ENCODE results near the gene ADRA2C. TPM values are rescaled to one million over a fixed set of nuclear protein-coding genes. Genes with fewer than 3 reads are reported as not detected.

Gene ADRA2C
- total RNA-seq, 1 experiment from 2014 or later = 23.5 TPM

- Histone ChIP-seq H3K36me3 (ENCODE audit: control insufficient read depth, insufficient read depth, low read length) (no peaks in the 10 kb centered on the region), H3K27ac (ENCODE audit: low read length) (no peak overlapping the region), H3K9me3 (ENCODE audit: control insufficient read depth, insufficient read depth, low read depth, low read length) (no peaks in the 10 kb centered on the region), H3K4me1 (ENCODE audit: control insufficient read depth, insufficient read depth, low read length) (no peaks in the 10 kb centered on the region), H3K4me3 (ENCODE audit: low read depth in 2 of 2, low read length in 2 of 2) (no peak overlapping the region), H3K27me3 (ENCODE audit: control insufficient read depth, insufficient read depth, low read length) (no peaks in the 10 kb centered on the region)
- no TSS peak for BruUV-seq (replicated peaks)
- TF ChIP-seq CTCF (IDR thresholded peaks at IDR 0.05) = no peak
- TF ChIP-seq REST (IDR thresholded peaks at IDR 0.05; ENCODE audit: insufficient read depth in 1 of 2, low read depth in 2 of 2, low read length in 1 of 2) = no peak
- no peak for TF ChIP-seq TCF7L2 (IDR thresholded peaks at IDR 0.05; ENCODE audit: low read depth, low read length)
- no peak for TF ChIP-seq POLR2AphosphoS5 (IDR thresholded peaks at IDR 0.05; ENCODE audit: low read depth, low read length)
- no peak for TF ChIP-seq SIN3A (IDR thresholded peaks at IDR 0.05; ENCODE audit: borderline replicate concordance, insufficient read depth, low read depth, low read length)
- ATAC-seq (no peak), DNase-seq (ENCODE audit: low read depth, low spot score) (no peak)
- in situ Hi-C loops (cut with HindIII; ENCODE audit: low pct_unique_long_range_greater_than_20kb, low sequenced_read_pairs) (no loop called here), intact Hi-C loops (cut with micrococcal nuclease; ENCODE audit: unreplicated experiment) (no loop called here)
- CTCF ChIA-PET = no interaction called here
- POLR2A ChIA-PET = no interaction called here
These were observed 25.1 kb downstream of the ADRA2C start for GRCh38 chr4:3791256-3791655.

GRCh38 chr4:3791910-3792542, 25.8 kb downstream of the ADRA2C start:
- DNase-seq (ENCODE audit: low read depth, low spot score) (no peak), ATAC-seq (no peak)
- Histone ChIP-seq H3K9me3 (ENCODE audit: control insufficient read depth, insufficient read depth, low read depth, low read length) (no peaks in the 10 kb centered on the region), H3K27ac (ENCODE audit: low read length) (no peak overlapping the region), H3K27me3 (ENCODE audit: control insufficient read depth, insufficient read depth, low read length) (no peaks in the 10 kb centered on the region), H3K36me3 (ENCODE audit: control insufficient read depth, insufficient read depth, low read length) (no peaks in the 10 kb centered on the region), H3K4me1 (ENCODE audit: control insufficient read depth, insufficient read depth, low read length) (no peaks in the 10 kb centered on the region), H3K4me3 (ENCODE audit: low read depth in 2 of 2, low read length in 2 of 2) (no peak overlapping the region)
- ChIA-PET POLR2A (no interaction called here), CTCF (no interaction called here)
- BruUV-seq (replicated peaks) = no TSS peak
- in situ Hi-C loops (cut with HindIII; ENCODE audit: low pct_unique_long_range_greater_than_20kb, low sequenced_read_pairs) (no loop called here), intact Hi-C loops (cut with micrococcal nuclease; ENCODE audit: unreplicated experiment) (no loop called here)
- TF ChIP-seq CTCF (IDR thresholded peaks at IDR 0.05) (no peak), SIN3A (IDR thresholded peaks at IDR 0.05; ENCODE audit: borderline replicate concordance, insufficient read depth, low read depth, low read length) (no peak), TCF7L2 (IDR thresholded peaks at IDR 0.05; ENCODE audit: low read depth, low read length) (no peak), POLR2AphosphoS5 (IDR thresholded peaks at IDR 0.05; ENCODE audit: low read depth, low read length) (no peak), REST (IDR thresholded peaks at IDR 0.05; ENCODE audit: insufficient read depth in 1 of 2, low read depth in 2 of 2, low read length in 1 of 2) (peak; percentile 94 to 98)

Measured in Panc1 (cell line).